Measurements from ENCODE around the gene MAD1L1. TPM values are rescaled to one million over a fixed set of nuclear protein-coding genes. Genes with fewer than 3 reads are reported as not detected.

MAD1L1 gene
- total and polyA plus RNA-seq, 2 donors (not counting 3 experiments of a cell fraction or from before 2014, with no cell fraction given), result 34.1 to 42.3 TPM

GRCh38 chr7:1944619-1945210 is 288.0 kb downstream of the MAD1L1 start:
- CTCF ChIA-PET, result no interaction called here
- H2AFZ ChIP-seq (ENCODE audit: low read depth, low read length), result no peak overlapping the region
- no peak overlapping the region for H3K27ac ChIP-seq (ENCODE audit: insufficient read depth, low read depth, low read length)
- POLR2A ChIA-PET, result no interaction called here
- no peaks in the 10 kb centered on the region for H3K9me3 ChIP-seq (replicated peaks; ENCODE audit: control insufficient read depth, insufficient read depth, low read length)
- dilution Hi-C loops (cut with MboI; ENCODE audit: extremely low pct_ligation_motif_present, low sequenced_read_pairs) (no loop called here), intact Hi-C loops (cut with micrococcal nuclease) (no loop called here)
- H3K4me1 ChIP-seq (ENCODE audit: control insufficient read depth, extremely low read depth, insufficient read depth, low read length), result no peaks in the 10 kb centered on the region
- no peaks in the 10 kb centered on the region for H4K20me1 ChIP-seq (replicated peaks; ENCODE audit: control insufficient read depth, extremely low read depth, insufficient read depth, low read length)
- H3K79me2 ChIP-seq (ENCODE audit: control insufficient read depth, insufficient read depth, low read length), result no peaks in the 10 kb centered on the region
- H3K4me2 ChIP-seq (ENCODE audit: insufficient read depth, low read length), result no peak overlapping the region
- BruUV-seq (replicated peaks), result no TSS peak
- TF ChIP-seq MYC (IDR thresholded peaks at IDR 0.05; ENCODE audit: low read depth, low read length), result no peak
- no peak for TF ChIP-seq POLR2A (IDR thresholded peaks at IDR 0.05; ENCODE audit: low read depth, low read length)
- TF ChIP-seq POLR2AphosphoS5 (IDR thresholded peaks at IDR 0.05; ENCODE audit: insufficient read depth, low read depth, low read length), result no peak
- TF ChIP-seq EZH2 (IDR thresholded peaks at IDR 0.05; ENCODE audit: borderline replicate concordance, low read depth, low read length, severe bottlenecking), result no peak
- no peak for TF ChIP-seq GATA2 (IDR thresholded peaks at IDR 0.05; ENCODE audit: insufficient read depth, insufficient read length, low read depth, low read length)
- no peak for TF ChIP-seq JUN (IDR thresholded peaks at IDR 0.05; ENCODE audit: borderline replicate concordance, insufficient read depth, insufficient read length, low read depth)
- TF ChIP-seq FOS (IDR thresholded peaks at IDR 0.05; ENCODE audit: borderline replicate concordance, insufficient read depth, low read length), result no peak
- TF ChIP-seq CTCF (IDR thresholded peaks at IDR 0.05; ENCODE audit: extremely low read depth in 1 of 2, insufficient read depth in 1 of 2, low read depth in 1 of 2, low read length in 2 of 2), result no peak
- TF ChIP-seq MAX (IDR thresholded peaks at IDR 0.05; ENCODE audit: insufficient read depth, insufficient read length), result no peak
- FAIRE-seq (no peak), DNase-seq (ENCODE audit: low read depth, low spot score) (no peak)
- no peaks in the 10 kb centered on the region for H3K36me3 ChIP-seq (ENCODE audit: control insufficient read depth in 2 of 2, extremely low read depth in 1 of 2, insufficient read depth in 2 of 2, low read length in 2 of 2)
- no peak overlapping the region for H3K9ac ChIP-seq (replicated peaks; ENCODE audit: extremely low read depth, insufficient read depth, low read length)
- no peaks in the 10 kb centered on the region for H3K27me3 ChIP-seq (ENCODE audit: control insufficient read depth in 2 of 2, insufficient read depth in 2 of 2, low read length in 2 of 2)
- H3K4me3 ChIP-seq (replicated peaks in 1 of 3; ENCODE audit: insufficient read depth in 1 of 3, low read depth in 1 of 3, low read length in 3 of 3), result no peak overlapping the region
- no peaks in the 10 kb centered on the region for H3K9me1 ChIP-seq (replicated peaks; ENCODE audit: control insufficient read depth, extremely low read depth, insufficient read depth, low read length)
